Skeletal muscle cell (primary cell): ENCODE measurements around the gene CES4A.
"Not testable (repeated sequence)": the region's sequence is repeated elsewhere in the genome, so short reads cannot be mapped to it uniquely, and the experiment has no call there.

ENCODE experiments used
- DNase-seq: peaks from one replicate; pipeline ENCODE4 v3.0.0-alpha.2; 2010; ENCODE audit warnings: low read depth
- H3K4me3 ChIP-seq: 2 replicates; pipeline ENCODE4 v1.5.1; 2011; ENCODE audit warnings: low read depth, mild to moderate bottlenecking, control low read depth, low read length, moderate library complexity

Gene CES4A

GRCh38 chr16:66988197-66988788 lies at the start of gene CES4A:
Gene CES4A, plus strand, starts transcription at chr16:66988589. Its CDS starts 184 bp downstream, at chr16:66988773.
- peak; percentile 43 for DNase-seq
- no peak within 1 kb of the TSS for H3K4me3 ChIP-seq

- DNase-seq = no peak
- no peak overlapping the region for H3K4me3 ChIP-seq
Measured at GRCh38 chr16:66939366-66939765, 49.0 kb upstream of the CES4A start.

GRCh38 chr16:66940236-66940635 lies 48.2 kb upstream of the CES4A start:
- DNase-seq = no peak
- H3K4me3 ChIP-seq = no peak overlapping the region

GRCh38 chr16:66942981-66943380 lies 45.4 kb upstream of the CES4A start:
- H3K4me3 ChIP-seq = no peak overlapping the region
- DNase-seq = no peak

- H3K4me3 ChIP-seq = no peak overlapping the region
- no peak for DNase-seq
Measured at GRCh38 chr16:66943426-66944053, 44.8 kb upstream of the CES4A start.

- H3K4me3 ChIP-seq = no peak overlapping the region
- DNase-seq = no peak
Measured at GRCh38 chr16:66944054-66944441, 44.3 kb upstream of the CES4A start.

- not testable (repeated sequence) for DNase-seq, H3K4me3 ChIP-seq
Measured at GRCh38 chr16:66944971-66945370, 43.4 kb upstream of the CES4A start.

- no peak overlapping the region for H3K4me3 ChIP-seq
- no peak for DNase-seq
Measured at GRCh38 chr16:66945939-66946338, 42.5 kb upstream of the CES4A start.

GRCh38 chr16:66946541-66946940 lies 41.8 kb upstream of the CES4A start:
- DNase-seq = no peak
- no peak overlapping the region for H3K4me3 ChIP-seq

GRCh38 chr16:66946974-66947301 lies 41.5 kb upstream of the CES4A start:
- H3K4me3 ChIP-seq = no peak overlapping the region
- no peak for DNase-seq

GRCh38 chr16:66947302-66948065 lies 40.9 kb upstream of the CES4A start:
- no peak for DNase-seq
- peak overlapping the region; percentile 50 for H3K4me3 ChIP-seq

- H3K4me3 ChIP-seq = peak overlapping the region; percentile 50
- DNase-seq = no peak
Measured at GRCh38 chr16:66948134-66948836, 40.1 kb upstream of the CES4A start.

GRCh38 chr16:66948837-66949225 lies 39.6 kb upstream of the CES4A start:
- H3K4me3 ChIP-seq = peak overlapping the region; percentile 50
- no peak for DNase-seq

GRCh38 chr16:66949472-66949871 lies 38.9 kb upstream of the CES4A start:
- DNase-seq = no peak
- H3K4me3 ChIP-seq = no peak overlapping the region

- H3K4me3 ChIP-seq = no peak overlapping the region
- DNase-seq = no peak
Measured at GRCh38 chr16:66950437-66950836, 38.0 kb upstream of the CES4A start.

GRCh38 chr16:66950971-66951790 lies 37.2 kb upstream of the CES4A start:
- H3K4me3 ChIP-seq = no peak overlapping the region
- no peak for DNase-seq

GRCh38 chr16:66952430-66953110 lies 35.8 kb upstream of the CES4A start:
- no peak for DNase-seq
- H3K4me3 ChIP-seq = no peak overlapping the region

GRCh38 chr16:66953462-66954096 lies 34.8 kb upstream of the CES4A start:
- no peak overlapping the region for H3K4me3 ChIP-seq
- DNase-seq = no peak
